ENCODE data around the gene RGS17.

The RGS17 gene

DNA sequence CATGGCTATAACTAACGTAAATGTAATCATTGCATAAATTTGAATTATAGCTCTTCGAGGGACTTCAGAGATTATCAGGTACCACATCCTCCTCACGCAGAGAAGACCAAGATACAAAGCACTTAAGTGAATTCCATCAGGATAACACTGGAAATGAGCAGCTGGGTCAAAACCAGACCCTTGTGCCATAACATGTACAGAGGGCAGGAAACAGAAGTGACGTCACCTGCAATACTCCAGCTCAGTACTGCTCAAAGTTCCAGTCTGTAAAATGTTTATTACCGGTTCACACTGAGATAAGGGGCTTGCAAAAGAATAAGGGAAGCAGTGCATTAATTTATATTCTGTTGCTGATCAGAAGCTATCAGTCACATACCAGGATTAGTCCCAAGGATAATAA lies 45.8 kb downstream of the RGS17 start:
- no peak for DNase-seq (ENCODE audit: extremely low read depth, low read depth)
- TF ChIP-seq, protein P1, sequence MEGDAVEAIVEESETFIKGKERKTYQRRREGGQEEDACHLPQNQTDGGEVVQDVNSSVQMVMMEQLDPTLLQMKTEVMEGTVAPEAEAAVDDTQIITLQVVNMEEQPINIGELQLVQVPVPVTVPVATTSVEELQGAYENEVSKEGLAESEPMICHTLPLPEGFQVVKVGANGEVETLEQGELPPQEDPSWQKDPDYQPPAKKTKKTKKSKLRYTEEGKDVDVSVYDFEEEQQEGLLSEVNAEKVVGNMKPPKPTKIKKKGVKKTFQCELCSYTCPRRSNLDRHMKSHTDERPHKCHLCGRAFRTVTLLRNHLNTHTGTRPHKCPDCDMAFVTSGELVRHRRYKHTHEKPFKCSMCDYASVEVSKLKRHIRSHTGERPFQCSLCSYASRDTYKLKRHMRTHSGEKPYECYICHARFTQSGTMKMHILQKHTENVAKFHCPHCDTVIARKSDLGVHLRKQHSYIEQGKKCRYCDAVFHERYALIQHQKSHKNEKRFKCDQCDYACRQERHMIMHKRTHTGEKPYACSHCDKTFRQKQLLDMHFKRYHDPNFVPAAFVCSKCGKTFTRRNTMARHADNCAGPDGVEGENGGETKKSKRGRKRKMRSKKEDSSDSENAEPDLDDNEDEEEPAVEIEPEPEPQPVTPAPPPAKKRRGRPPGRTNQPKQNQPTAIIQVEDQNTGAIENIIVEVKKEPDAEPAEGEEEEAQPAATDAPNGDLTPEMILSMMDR (IDR thresholded peaks at IDR 0.05; ENCODE audit: low read depth, low read length, missing control alignments): no peak
- no peak overlapping the region for H3K4me3 ChIP-seq (replicated peaks; ENCODE audit: low read depth, low read length)

DNA sequence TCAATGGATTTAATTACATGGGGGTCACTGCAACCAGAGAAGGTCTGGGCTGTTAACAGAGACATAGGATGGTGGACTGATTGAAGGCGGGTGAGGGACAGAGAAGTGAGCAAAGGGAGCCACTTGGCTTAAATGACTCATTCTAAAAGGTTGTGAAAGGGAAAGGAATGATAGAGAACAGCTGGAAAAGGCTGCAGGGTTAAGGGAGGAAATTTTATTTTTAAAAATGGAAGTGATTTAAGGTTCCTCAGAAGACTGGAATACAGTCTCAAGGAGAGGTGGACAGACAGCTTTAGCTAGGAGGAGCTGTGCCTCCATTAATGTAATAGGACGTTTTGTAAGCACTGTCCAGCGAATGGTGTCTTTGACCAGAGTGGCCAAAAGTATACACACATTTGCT lies 46.7 kb downstream of the RGS17 start:
- DNase-seq (ENCODE audit: extremely low read depth, low read depth): no peak
- TF ChIP-seq, protein P1 (IDR thresholded peaks at IDR 0.05; ENCODE audit: low read depth, low read length, missing control alignments): no peak
- no peak overlapping the region for H3K4me3 ChIP-seq (replicated peaks; ENCODE audit: low read depth, low read length)

DNA sequence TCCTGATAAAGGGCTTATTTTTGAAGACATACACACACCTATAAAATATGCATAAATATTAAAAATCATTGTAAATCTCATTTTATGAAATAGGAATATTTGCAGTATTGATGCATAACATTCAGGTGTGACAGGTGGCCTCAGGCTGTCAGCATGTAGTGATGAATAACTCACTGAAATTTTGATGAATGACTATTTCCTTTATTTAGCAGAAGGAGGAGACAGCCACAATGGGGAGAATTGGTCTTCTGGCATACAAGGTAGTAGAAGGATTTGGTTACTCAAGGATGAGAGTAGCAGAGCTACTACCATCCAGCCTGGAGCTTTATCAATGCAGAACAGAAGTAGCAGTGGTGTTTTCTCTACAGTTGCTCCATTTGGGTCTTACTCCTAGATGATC lies 47.2 kb downstream of the RGS17 start:
- no peak for DNase-seq (ENCODE audit: extremely low read depth, low read depth)
- H3K4me3 ChIP-seq (replicated peaks; ENCODE audit: low read depth, low read length): no peak overlapping the region
- TF ChIP-seq, protein P1 (IDR thresholded peaks at IDR 0.05; ENCODE audit: low read depth, low read length, missing control alignments): no peak

DNA sequence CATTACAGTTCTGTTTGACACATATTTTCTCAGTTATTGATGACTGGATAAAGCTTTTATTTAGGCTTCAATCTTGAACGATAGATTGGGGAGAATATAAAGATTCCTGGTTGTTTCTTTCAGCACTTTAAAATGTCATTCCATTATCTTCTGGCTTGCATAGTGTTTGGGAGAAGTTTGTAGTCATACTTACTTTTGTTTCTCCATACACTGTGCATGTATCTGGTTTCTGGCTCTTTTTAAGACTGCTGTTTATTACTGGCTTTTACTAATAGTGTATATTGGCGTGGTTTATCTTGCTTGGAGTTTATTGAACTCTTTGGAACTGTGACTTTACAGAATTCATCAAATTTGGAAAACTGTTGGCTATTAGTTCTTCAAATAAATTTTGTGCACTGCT lies 49.2 kb downstream of the RGS17 start:
- no peak overlapping the region for H3K4me3 ChIP-seq (replicated peaks; ENCODE audit: low read depth, low read length)
- TF ChIP-seq, protein P1 (IDR thresholded peaks at IDR 0.05; ENCODE audit: low read depth, low read length, missing control alignments): no peak
- DNase-seq (ENCODE audit: extremely low read depth, low read depth): no peak

DNA sequence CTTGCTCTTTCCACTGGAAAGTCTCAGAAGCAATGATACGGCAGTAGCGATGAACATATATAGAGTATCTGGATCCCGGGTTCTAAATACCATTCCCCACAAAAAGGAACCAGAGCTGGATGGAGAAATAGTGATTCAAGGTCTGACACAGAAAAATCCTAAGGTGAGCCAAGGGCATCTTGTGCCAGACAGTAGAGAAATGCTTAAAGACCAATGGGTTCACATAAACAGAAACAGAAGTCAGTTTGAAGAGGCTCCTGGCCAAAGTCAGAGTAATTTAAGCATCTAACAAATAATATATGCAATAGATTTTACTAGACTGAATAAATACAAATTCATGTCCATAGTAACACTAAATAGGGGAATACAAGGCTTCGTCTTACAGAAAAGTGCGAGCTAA lies 54.7 kb downstream of the RGS17 start:
- H3K4me3 ChIP-seq (replicated peaks; ENCODE audit: low read depth, low read length): no peak overlapping the region
- TF ChIP-seq, protein P1 (IDR thresholded peaks at IDR 0.05; ENCODE audit: low read depth, low read length, missing control alignments): no peak
- no peak for DNase-seq (ENCODE audit: extremely low read depth, low read depth)

DNA sequence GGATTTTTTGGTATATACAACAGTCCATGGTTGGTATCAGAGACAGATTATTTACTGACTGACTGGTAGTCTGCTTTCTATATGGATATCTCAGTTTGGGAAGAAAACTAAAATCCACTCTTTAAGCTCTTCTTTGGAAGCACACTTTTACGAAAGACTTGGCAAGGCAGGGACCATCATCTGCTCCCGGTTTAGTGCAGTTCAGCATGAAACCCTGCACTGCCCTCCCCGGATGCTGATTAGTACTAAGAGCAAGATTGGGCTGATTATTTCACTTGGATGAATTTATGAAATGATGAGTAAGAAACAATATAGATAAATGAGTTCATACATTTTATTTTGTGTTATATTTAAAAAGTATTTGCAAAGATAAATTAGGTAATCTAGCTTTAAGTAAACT lies 56.3 kb downstream of the RGS17 start:
- H3K4me3 ChIP-seq (replicated peaks; ENCODE audit: low read depth, low read length): no peak overlapping the region
- DNase-seq (ENCODE audit: extremely low read depth, low read depth): no peak
- TF ChIP-seq, protein P1 (IDR thresholded peaks at IDR 0.05; ENCODE audit: low read depth, low read length, missing control alignments): no peak

DNA sequence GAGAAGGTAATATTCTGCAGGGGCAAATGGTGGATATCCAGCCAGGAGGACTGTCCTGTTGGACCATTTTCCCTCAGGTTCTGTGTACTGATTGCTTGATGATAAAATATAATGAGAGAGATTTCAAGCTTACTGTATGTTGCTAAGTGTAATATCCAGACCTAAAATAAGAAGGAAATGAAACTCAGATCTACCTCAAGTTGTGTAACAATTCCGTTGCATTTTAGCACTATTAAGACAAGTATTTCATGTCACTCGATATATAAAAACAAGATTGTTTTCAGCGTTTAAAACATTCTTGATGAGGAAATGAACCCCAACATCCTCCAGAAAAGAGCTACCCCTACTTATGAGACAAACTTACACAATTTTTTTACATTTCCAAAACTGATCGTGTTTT lies 57.2 kb downstream of the RGS17 start:
- DNase-seq (ENCODE audit: extremely low read depth, low read depth): no peak
- TF ChIP-seq, protein P1 (IDR thresholded peaks at IDR 0.05; ENCODE audit: low read depth, low read length, missing control alignments): no peak

More for the DNA sequence above, 57.2 kb downstream of the RGS17 start:
- no peak overlapping the region for H3K4me3 ChIP-seq (replicated peaks; ENCODE audit: low read depth, low read length)

All from HFF-Myc (cell line).